Heart left ventricle (tissue), 16 donors: ENCODE measurements around the gene NUDT14. TPM values are rescaled to one million over a fixed set of nuclear protein-coding genes. Genes with fewer than 3 reads are reported as not detected.

ENCODE experiments used
- ATAC-seq, 4 donors: fragments of 200-7000 bp; cut with Tn5 transposase; one replicate each; pipeline ENCODE4 v1.9.1; 2020 to 2022; ENCODE audit warnings: moderate library complexity in 4 of 4, mild to moderate bottlenecking in 3 of 4, moderate number of reproducible peaks in 1 of 4
- DNase-seq, 5 donors: peaks; one replicate each; pipeline ENCODE4 v3.0.0-alpha.2; 2020
- H3K27ac ChIP-seq, 12 donors: fragments of 200-600 bp; sonication (generic) in 4 of 12; one replicate each; pipeline versions ENCODE4 v1.5.0 to v1.8.0; 2016 to 2022; ENCODE audit warnings: mild to moderate bottlenecking in 2 of 12
- H3K27me3 ChIP-seq, 9 donors: fragments of 200-600 bp; sonication (generic) in 2 of 9; one replicate each; pipeline versions ENCODE4 v1.5.1 to v1.8.0; 2016 to 2022; ENCODE audit warnings: mild to moderate bottlenecking in 3 of 9
- H3K36me3 ChIP-seq, 9 donors: fragments of 200-600 bp; sonication (generic) in 2 of 9; one replicate each; pipeline versions ENCODE4 v1.5.0 to v1.8.0; 2018 to 2022; ENCODE audit warnings: mild to moderate bottlenecking in 2 of 9
- H3K4me1 ChIP-seq, 12 donors: fragments of 200-600 bp; sonication (generic) in 4 of 12; one replicate each; pipeline versions ENCODE4 v1.5.0 to v1.8.0; 2016 to 2022; ENCODE audit warnings: mild to moderate bottlenecking in 3 of 12
- H3K4me3 ChIP-seq, 12 donors: fragments of 200-600 bp; sonication (generic) in 4 of 12; one replicate each; pipeline versions ENCODE4 v1.5.0 to v1.8.0; 2017 to 2022; ENCODE audit warnings: mild to moderate bottlenecking in 9 of 12, moderate library complexity in 4 of 12
- H3K9me3 ChIP-seq, 12 donors: fragments of 200-600 bp; sonication (generic) in 4 of 12; one replicate each; pipeline versions ENCODE4 v1.5.0 to v1.8.0; 2016 to 2022; ENCODE audit warnings: mild to moderate bottlenecking in 1 of 12
- POLR2A ChIP-seq, 2 donors: fragments of 450-650 bp; IDR thresholded peaks; one replicate each; pipeline ENCODE4 v1.6.1; 2017; ENCODE audit warnings: antibody characterized with exemption in 2 of 2, mild to moderate bottlenecking in 2 of 2, moderate library complexity in 2 of 2
- whole genome bisulfite sequencing, 4 donors: extraction: QIAGEN DNeasy Blood & Tissue Kit in 2 of 4; methylation state at CpG; one replicate each; pipeline versions ENCODE4 v1.1.5 to v1.1.7; 2013 to 2018; 5-methylcytosine and 5-hydroxymethylcytosine counted together
- intact Hi-C, 10 donors: fragments of 100-400 bp; cut with DNase I; formaldehyde crosslinking; loops; one replicate each; pipeline versions ENCODE4 v1.11.1 to v1.14.2; 2022
- polyA plus RNA-seq, 2 donors: library from polyadenylated mRNA; stranded (reverse); fragments of 200-250 nt; gene quantifications; one replicate each; pipeline ENCODE4 v1.2.3, GENCODE V29; 2013
- total RNA-seq, 9 donors: library from RNA; depleted of rRNA in 2 of 9; stranded (reverse); fragments of >200 nt in 2 of 9; fragmentation: NEBNext Ultra II Directional in 3 of 9; extraction: Animal tissue kit (Norgen Biotek cat#: 25700) in 3 of 9; gene quantifications; one replicate each; pipeline versions ENCODE4 v1.1.0 to v1.2.4, GENCODE V29; 2016 to 2023
- TF ChIP-seq, protein P1 (sequence below), 12 donors: fragments of 200-600 bp; sonication (generic) in 4 of 12; IDR thresholded peaks; one replicate each; pipeline versions ENCODE4 v1.5.0 to v1.8.0; 2018 to 2022; ENCODE audit warnings: antibody characterized with exemption in 12 of 12, mild to moderate bottlenecking in 5 of 12
- donor health status: ischemic (EF 13 %, LVEDD 7.1; RV severe dilation, severe dysfunction).
- donor health status: healthy with polysubstance abuse.
- donor health status: DM: no; HTN: yes; CAD: no.
- donor health status: DM: no; HTN: no; CAD: no.
- donor health status: ischemic (EF 25% LVEDD 6.9; RV normal size, moderate dysfunction).
- donor health status: ischemic (EF 25% LVEDD 5.7; RV mildly dilated, moderate dysfunction).
- donor health status: healthy.
- donor health status: DM: yes; HTN: yes; CAD: no.
- donor health status: ischemic (EF 35%, LVEDD 5.7; RV mildly dilated, moderate dysfunction).
- donor health status: nonischemic (EF 11% LVEDD 7.7; RV severe dilation, severe dysfunction).
- donor health status: DM: yes; HTN: yes; CAD: no.
- donor health status: PGD.
- donor health status: ischemic (EF 29% LVEDD 5.4; RV normal size, mild dysfunction).
- donor health status: nonischemic (EF 23%, LVEDD 6.1; RV moderate dilation, normal function).

The NUDT14 gene
- total and polyA plus RNA-seq, 11 donors: 14.3 to 48.9 (median 23.8) TPM

DNA sequence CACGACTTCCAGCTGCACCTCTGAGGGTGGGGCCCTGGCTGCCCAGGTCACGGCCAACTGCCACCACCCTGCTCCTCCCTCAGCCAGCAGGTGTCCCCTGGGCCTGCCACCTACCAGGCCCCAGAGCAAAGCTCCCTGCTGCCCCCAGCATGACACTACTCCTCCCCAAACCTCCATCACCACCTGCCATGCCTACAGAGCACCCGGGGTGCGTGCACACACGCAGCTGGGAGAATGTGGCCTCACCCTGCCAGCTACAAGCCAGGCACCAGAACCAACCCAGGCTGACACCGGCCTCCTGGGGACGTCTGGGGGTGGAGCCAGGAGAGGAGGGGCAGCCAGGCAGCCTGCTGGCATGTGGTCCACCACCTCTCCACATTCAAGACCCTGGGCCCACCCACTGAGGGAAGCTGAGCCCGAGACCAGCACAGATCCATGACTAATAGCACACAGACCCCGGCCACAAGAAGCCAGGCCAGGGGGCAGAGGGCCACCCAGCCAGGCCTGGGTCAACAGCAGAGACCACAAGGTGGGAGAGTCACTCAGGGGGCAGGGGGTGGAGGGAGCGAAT is 15.9 kb downstream of the NUDT14 start:
- ATAC-seq (no peak), DNase-seq (no peak)
- peak overlapping the region in 1 of 12 donors; percentile 24 for H3K27ac ChIP-seq
- peaks cover 0 to 29% (median 0%) of the 10 kb centered on the region in 9 donors for H3K27me3 ChIP-seq
- H3K4me3 ChIP-seq: peak overlapping the region in 3 of 12 donors; percentile 64 to 68 (median 64)
- TF ChIP-seq, protein P1, sequence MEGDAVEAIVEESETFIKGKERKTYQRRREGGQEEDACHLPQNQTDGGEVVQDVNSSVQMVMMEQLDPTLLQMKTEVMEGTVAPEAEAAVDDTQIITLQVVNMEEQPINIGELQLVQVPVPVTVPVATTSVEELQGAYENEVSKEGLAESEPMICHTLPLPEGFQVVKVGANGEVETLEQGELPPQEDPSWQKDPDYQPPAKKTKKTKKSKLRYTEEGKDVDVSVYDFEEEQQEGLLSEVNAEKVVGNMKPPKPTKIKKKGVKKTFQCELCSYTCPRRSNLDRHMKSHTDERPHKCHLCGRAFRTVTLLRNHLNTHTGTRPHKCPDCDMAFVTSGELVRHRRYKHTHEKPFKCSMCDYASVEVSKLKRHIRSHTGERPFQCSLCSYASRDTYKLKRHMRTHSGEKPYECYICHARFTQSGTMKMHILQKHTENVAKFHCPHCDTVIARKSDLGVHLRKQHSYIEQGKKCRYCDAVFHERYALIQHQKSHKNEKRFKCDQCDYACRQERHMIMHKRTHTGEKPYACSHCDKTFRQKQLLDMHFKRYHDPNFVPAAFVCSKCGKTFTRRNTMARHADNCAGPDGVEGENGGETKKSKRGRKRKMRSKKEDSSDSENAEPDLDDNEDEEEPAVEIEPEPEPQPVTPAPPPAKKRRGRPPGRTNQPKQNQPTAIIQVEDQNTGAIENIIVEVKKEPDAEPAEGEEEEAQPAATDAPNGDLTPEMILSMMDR (IDR thresholded peaks at IDR 0.05): no peak
- TF ChIP-seq POLR2A (IDR thresholded peaks at IDR 0.05): no peak
- WGBS, 4 donors: 63 to 79% (median 67%) methylated on average over 8 to 10 of the region's 10 CpGs
- intact Hi-C loops: loop anchor here in 5 of 10 donors (5.0 to 10.0 kb wide), 2 partner anchors 70 to 73 kb away; no protein-coding TSS in a partner anchor
- no peaks in the 10 kb centered on the region for H3K36me3 ChIP-seq
- peaks cover 7 to 58% (median 28%) of the 10 kb centered on the region in 12 donors for H3K4me1 ChIP-seq
- H3K9me3 ChIP-seq: no peaks in the 10 kb centered on the region

DNA sequence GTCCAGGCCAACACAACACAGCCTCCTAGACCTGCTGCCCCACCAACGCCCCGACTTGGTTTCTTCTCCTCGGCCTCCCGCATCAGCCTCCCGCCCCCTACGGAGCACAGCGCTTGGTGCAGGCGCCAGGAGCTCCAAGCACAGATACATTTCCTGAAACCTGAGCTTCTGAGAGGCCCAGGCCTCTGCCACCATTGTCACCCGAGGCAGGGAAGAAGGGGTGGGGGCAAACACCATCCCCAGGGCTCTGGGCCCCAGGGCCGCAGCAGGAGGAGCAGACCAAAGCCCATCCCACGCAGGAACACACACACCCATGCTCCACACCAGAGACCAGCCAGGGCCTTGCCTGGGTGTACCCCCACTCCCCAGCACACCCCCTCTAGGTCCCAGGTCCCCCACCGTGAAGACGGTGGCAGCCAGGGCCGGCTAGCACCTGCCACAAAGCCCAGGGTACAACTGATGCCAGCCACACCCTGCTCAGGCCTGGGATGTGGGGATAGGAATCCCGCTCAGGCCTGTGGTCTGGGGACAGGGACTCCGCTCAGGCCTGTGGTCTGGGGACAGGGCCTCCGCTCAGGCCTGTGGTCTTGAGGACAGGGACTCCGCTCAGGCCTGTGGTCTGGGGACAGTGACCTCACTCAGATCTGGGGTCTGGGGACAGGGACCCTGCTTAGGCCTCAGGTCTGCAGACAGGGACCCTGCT is 17.9 kb downstream of the NUDT14 start:
- H3K4me1 ChIP-seq: peaks cover 0 to 43% (median 18%) of the 10 kb centered on the region in 12 donors
- intact Hi-C loops: loop anchor here in 3 of 10 donors (5.0 to 10.0 kb wide), 2 partner anchors 68 to 71 kb away; no protein-coding TSS in a partner anchor
- no peak overlapping the region for H3K27ac ChIP-seq
- H3K4me3 ChIP-seq: no peak overlapping the region
- WGBS, 4 donors: 70 to 83% (median 77%) methylated on average over 13 to 18 of the region's 18 CpGs
- no peaks in the 10 kb centered on the region for H3K9me3 ChIP-seq
- DNase-seq (no peak), ATAC-seq (peak in 1 of 4 donors; percentile 1)
- H3K36me3 ChIP-seq: no peaks in the 10 kb centered on the region
- TF ChIP-seq POLR2A (IDR thresholded peaks at IDR 0.05): no peak
- TF ChIP-seq, protein P1 (IDR thresholded peaks at IDR 0.05): no peak
- H3K27me3 ChIP-seq: peaks cover 0 to 14% (median 0%) of the 10 kb centered on the region in 9 donors

DNA sequence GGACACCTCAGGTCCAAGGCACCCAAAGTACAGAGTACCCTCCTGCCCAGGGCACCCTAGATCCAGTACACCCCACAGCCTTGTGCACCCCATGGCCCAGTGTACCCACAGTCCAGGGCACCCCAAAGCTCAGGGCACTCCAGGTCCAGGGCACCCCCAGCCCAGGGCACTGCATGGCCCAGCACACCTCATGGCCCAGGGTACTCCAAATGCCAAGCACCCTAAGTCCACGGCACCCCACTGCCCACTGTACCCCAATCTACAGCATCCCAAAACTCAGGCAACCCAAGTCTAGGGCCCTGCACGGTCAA is 18.5 kb downstream of the NUDT14 start:
- Histone ChIP-seq H3K36me3 (no peaks in the 10 kb centered on the region), H3K27me3 (peaks cover 0 to 11% (median 0%) of the 10 kb centered on the region in 9 donors), H3K9me3 (no peaks in the 10 kb centered on the region), H3K27ac (no peak overlapping the region), H3K4me1 (peaks cover 0 to 40% (median 18%) of the 10 kb centered on the region in 12 donors), H3K4me3 (no peak overlapping the region)
- TF ChIP-seq POLR2A (IDR thresholded peaks at IDR 0.05): no peak
- TF ChIP-seq, protein P1 (IDR thresholded peaks at IDR 0.05): no peak
- intact Hi-C loops: loop anchor here in 3 of 10 donors (5.0 to 10.0 kb wide), 2 partner anchors 68 to 70 kb away; no protein-coding TSS in a partner anchor
- no peak for DNase-seq
- ATAC-seq: no peak
- WGBS, 4 donors: 95 to 100% (median 98%) methylated on average over 1 to 2 of the region's 2 CpGs

DNA sequence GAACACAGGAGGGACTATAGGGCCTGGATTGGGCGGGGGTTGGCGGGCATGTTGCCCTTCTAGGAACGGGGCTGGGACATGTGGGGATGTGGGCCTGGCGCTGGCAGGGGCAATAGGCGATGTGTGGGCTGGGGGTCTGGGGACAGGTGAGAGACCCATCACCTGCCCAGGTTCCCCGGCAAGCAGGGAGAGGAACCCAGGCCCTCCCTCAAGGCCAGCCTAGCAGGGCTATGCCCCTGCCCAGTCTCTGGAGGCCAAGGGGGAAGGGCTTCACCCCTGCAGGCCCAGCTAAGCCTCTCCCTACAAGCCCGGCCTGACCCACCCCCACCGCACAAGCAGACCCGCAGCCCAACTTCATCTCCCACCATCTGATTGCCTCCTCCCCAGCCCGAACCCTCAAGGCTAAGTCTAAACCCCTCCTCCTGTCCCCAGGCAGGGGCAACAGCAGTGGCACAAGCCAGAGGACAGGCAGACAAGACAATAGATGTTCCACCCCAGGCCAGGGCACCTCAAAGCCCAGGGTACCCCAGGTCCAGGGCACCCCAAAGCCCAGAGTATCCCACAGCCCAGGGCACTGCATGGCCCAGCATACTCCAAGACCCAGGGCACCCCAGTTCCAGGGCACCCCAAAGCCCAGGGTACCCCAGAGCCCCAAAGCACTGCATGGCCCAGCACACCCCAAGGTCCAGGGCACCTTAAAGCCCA is 19.0 kb downstream of the NUDT14 start:
- Histone ChIP-seq H3K4me3 (no peak overlapping the region), H3K36me3 (no peaks in the 10 kb centered on the region), H3K9me3 (no peaks in the 10 kb centered on the region), H3K27ac (no peak overlapping the region), H3K27me3 (peaks cover 0 to 11% (median 0%) of the 10 kb centered on the region in 9 donors), H3K4me1 (peaks cover 0 to 35% (median 17%) of the 10 kb centered on the region in 12 donors)
- intact Hi-C loops: loop anchor here in 3 of 10 donors (5.0 to 10.0 kb wide), 2 partner anchors 67 to 70 kb away; no protein-coding TSS in a partner anchor
- WGBS, 4 donors: 85 to 90% (median 88%) methylated on average over 10 of the region's 10 CpGs
- DNase-seq: no peak
- no peak for TF ChIP-seq POLR2A (IDR thresholded peaks at IDR 0.05)
- TF ChIP-seq, protein P1 (IDR thresholded peaks at IDR 0.05): no peak
- ATAC-seq: peak; percentile 20 to 65 (median 48)
